Heart right ventricle (tissue), 16 donors: Measurements from ENCODE around the gene BCAM. TPM values are rescaled to one million over a fixed set of nuclear protein-coding genes. Genes with fewer than 3 reads are reported as not detected.

ENCODE experiments used
- ATAC-seq, 8 donors: fragments of 200-7000 bp; cut with Tn5 transposase; one replicate each; pipeline ENCODE4 v1.9.1; 2020; ENCODE audit warnings: mild to moderate bottlenecking in 8 of 8, moderate library complexity in 8 of 8, moderate number of reproducible peaks in 1 of 8
- DNase-seq, 2 donors: peaks; one replicate each; pipeline ENCODE4 v3.0.0-alpha.2; 2020
- H3K27ac ChIP-seq, 10 donors: fragments of 200-600 bp; sonication (generic) in 2 of 10; one replicate each; pipeline versions ENCODE4 v1.5.0 to v1.8.0; 2020 to 2022; ENCODE audit warnings: mild to moderate bottlenecking in 3 of 10
- H3K27me3 ChIP-seq, 7 donors: fragments of 200-600 bp; one replicate each; pipeline ENCODE4 v1.8.0; 2021 to 2022; ENCODE audit warnings: mild to moderate bottlenecking in 2 of 7
- H3K36me3 ChIP-seq, 9 donors: fragments of 200-600 bp; sonication (generic) in 1 of 9; one replicate each; pipeline versions ENCODE4 v1.5.0 to v1.8.0; 2020 to 2022; ENCODE audit warnings: mild to moderate bottlenecking in 2 of 9
- H3K4me1 ChIP-seq, 9 donors: fragments of 200-600 bp; sonication (generic) in 1 of 9; one replicate each; pipeline versions ENCODE4 v1.5.0 to v1.8.0; 2020 to 2022; ENCODE audit warnings: mild to moderate bottlenecking in 4 of 9
- H3K4me3 ChIP-seq, 10 donors: fragments of 200-600 bp; sonication (generic) in 2 of 10; one replicate each; pipeline versions ENCODE4 v1.5.0 to v1.8.0; 2020 to 2022; ENCODE audit warnings: mild to moderate bottlenecking in 7 of 10, moderate library complexity in 2 of 10
- H3K9me3 ChIP-seq, 11 donors: fragments of 200-600 bp in 10 of 11; sonication (generic) in 2 of 11; one replicate each; pipeline versions ENCODE4 v1.5.0 to v1.8.0; 2013 to 2022; ENCODE audit warnings: mild to moderate bottlenecking in 2 of 11, control low read depth in 1 of 11, moderate library complexity in 1 of 11
- CTCF ChIP-seq, 9 donors: fragments of 200-600 bp; sonication (generic) in 2 of 9; IDR thresholded peaks; one replicate each; pipeline versions ENCODE4 v1.5.0 to v1.8.0; 2021 to 2022; ENCODE audit warnings: antibody characterized with exemption in 9 of 9, mild to moderate bottlenecking in 5 of 9, moderate library complexity in 1 of 9
- WGBS, 2 donors: extraction: QIAGEN DNeasy Blood & Tissue Kit; methylation state at CpG; one replicate each; pipeline ENCODE4 v1.1.7; 2013; ENCODE audit warnings: inconsistent platforms in 1 of 2; 5-methylcytosine and 5-hydroxymethylcytosine counted together
- intact Hi-C, 10 donors: fragments of 100-400 bp; cut with DNase I; formaldehyde crosslinking; loops; one replicate each; pipeline versions ENCODE4 v1.11.1 to v1.14.2; 2022
- polyA plus RNA-seq, 2 donors: library from polyadenylated mRNA; stranded (reverse); fragments of 200-250 nt; gene quantifications; one replicate each; pipeline ENCODE4 v1.2.3, GENCODE V29; 2013
- total RNA-seq, 10 donors: library from RNA; stranded (reverse); fragmentation: NEBNext Ultra II Directional in 3 of 10; extraction: Animal tissue kit (Norgen Biotek cat#: 25700) in 3 of 10; gene quantifications; one replicate each; pipeline versions ENCODE4 v1.2.1 to v1.2.4, GENCODE V29; 2021 to 2023
- donor health status: Arrhythmogenic right ventricular cardiomyopathy.
- donor health status: ischemic (EF 13 %, LVEDD 7.1; RV severe dilation, severe dysfunction).
- donor health status: healthy with polysubstance abuse.
- donor health status: DM: no; HTN: yes; CAD: no.
- donor health status: DM: no; HTN: no; CAD: no.
- donor health status: ischemic (EF 25% LVEDD 6.9; RV normal size, moderate dysfunction).
- donor health status: ischemic (EF 25% LVEDD 5.7; RV mildly dilated, moderate dysfunction).
- donor health status: healthy.
- donor health status: DM: yes; HTN: yes; CAD: no.
- donor health status: Ischemic cardiomyopathy.
- donor health status: ischemic (EF 35%, LVEDD 5.7; RV mildly dilated, moderate dysfunction).
- donor health status: nonischemic (EF 11% LVEDD 7.7; RV severe dilation, severe dysfunction).
- donor health status: DM: yes; HTN: yes; CAD: no.
- donor health status: PGD.
- donor health status: ischemic (EF 29% LVEDD 5.4; RV normal size, mild dysfunction).
- donor health status: nonischemic (EF 23%, LVEDD 6.1; RV moderate dilation, normal function).

Gene BCAM
- total and polyA plus RNA-seq, 12 donors: 63.2 to 130 (median 92.5) TPM

DNA sequence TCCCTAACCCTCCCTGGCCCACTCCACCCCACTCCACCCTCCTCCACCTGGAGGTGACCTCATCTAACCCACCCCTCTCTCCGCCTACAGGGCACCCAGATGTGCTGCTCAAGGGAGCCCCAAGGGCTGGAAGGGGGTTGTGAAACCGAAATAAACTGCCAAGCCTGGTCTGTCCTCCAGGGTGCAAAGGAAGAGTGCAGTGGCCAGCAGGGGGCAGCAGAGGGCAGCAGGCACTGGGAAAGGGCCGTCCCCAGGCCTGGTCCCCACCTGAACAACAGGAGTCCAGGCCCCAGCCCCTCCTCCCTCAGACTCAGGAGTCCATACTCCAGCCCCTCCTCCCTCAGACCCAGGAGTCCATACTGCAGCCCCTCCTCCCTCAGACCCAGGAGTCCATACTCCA, 8.4 kb upstream of the BCAM start:
- Histone ChIP-seq H3K9me3 (no peaks in the 10 kb centered on the region), H3K27ac (no peak overlapping the region), H3K4me1 (peaks cover 0 to 27% (median 17%) of the 10 kb centered on the region in 9 donors), H3K4me3 (no peak overlapping the region), H3K27me3 (no peaks in the 10 kb centered on the region), H3K36me3 (no peaks in the 10 kb centered on the region)
- intact Hi-C loops: loop anchor here in 6 of 10 donors (1.0 to 2.0 kb wide), 3 partner anchors 44 to 45 kb away; no protein-coding TSS in a partner anchor
- peak; percentile 88 to 95 (median 91) for TF ChIP-seq CTCF (IDR thresholded peaks at IDR 0.05)
- DNase-seq (peak; percentile 87 to 90), ATAC-seq (peak; percentile 89 to 94 (median 91))
- WGBS, 2 donors: 3 to 5% methylated on average over 2 to 3 of the region's 3 CpGs

- 81 to 90% methylated on average over 13 of the region's 13 CpGs for WGBS, 2 donors
- peaks cover 8 to 28% (median 13%) of the 10 kb centered on the region in 9 donors for H3K4me1 ChIP-seq
- no peak overlapping the region for H3K4me3 ChIP-seq
- H3K9me3 ChIP-seq: no peaks in the 10 kb centered on the region
- H3K27ac ChIP-seq: no peak overlapping the region
- DNase-seq (no peak), ATAC-seq (no peak)
- H3K36me3 ChIP-seq: no peaks in the 10 kb centered on the region
- H3K27me3 ChIP-seq: peaks cover 0 to 7% (median 0%) of the 10 kb centered on the region in 7 donors
- no peak for TF ChIP-seq CTCF (IDR thresholded peaks at IDR 0.05)
- intact Hi-C loops: loop anchor here in 1 of 10 donors (2.0 kb wide), 1 partner anchor 37 kb away; no protein-coding TSS in a partner anchor
Measured at GRCh38 chr19:44803442-44804428, 5.2 kb upstream of the BCAM start.

DNA sequence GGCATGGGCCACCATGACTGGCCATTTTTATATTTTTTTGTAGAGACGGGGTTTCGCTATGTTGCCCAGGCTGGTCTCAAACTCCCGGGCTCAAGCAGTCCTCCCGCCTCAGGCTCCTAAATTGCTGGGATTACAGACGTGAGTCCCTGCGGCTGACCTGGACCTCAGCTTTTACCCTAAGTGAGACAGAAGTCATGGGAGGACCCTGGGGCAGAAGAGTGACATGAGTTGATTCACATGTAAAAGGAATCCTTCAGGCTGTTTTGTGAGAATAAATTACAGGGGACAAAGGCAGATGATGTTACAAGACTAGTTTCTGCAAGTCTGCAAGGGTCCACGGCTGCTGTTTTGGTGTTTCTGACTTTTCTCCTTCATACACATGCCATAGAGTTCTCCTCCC, 2.6 kb upstream of the BCAM start:
- Histone ChIP-seq H3K27ac (no peak overlapping the region), H3K4me3 (no peak overlapping the region), H3K9me3 (no peaks in the 10 kb centered on the region), H3K27me3 (peaks cover 0 to 15% (median 0%) of the 10 kb centered on the region in 7 donors), H3K36me3 (peaks cover 0 to 3% (median 0%) of the 10 kb centered on the region in 9 donors), H3K4me1 (peaks cover 8 to 43% (median 23%) of the 10 kb centered on the region in 9 donors)
- DNase-seq (no peak), ATAC-seq (no peak)
- TF ChIP-seq CTCF (IDR thresholded peaks at IDR 0.05): no peak
- WGBS, 2 donors: 89 to 91% methylated on average over 7 of the region's 7 CpGs
- intact Hi-C loops: no loop called here

DNA sequence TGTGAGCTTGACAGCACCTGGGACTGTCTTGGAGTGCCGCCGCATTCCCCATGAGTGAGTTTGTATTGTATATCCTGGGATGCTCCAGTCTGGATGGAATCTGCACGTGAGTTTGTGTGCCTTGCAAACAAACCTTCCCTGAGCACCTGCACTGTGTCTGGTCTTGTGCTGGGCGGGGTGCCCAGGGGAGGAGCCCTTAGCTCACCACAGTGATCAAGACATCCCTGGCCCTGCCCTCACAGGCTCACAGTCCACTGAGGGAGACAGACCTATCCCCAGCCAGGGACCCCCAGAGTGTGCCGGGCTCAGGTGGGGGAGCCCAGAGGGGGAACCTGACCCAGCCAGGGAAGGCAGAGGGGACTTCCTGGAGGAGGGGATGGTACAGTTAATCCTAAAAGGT, 1.7 kb upstream of the BCAM start:
- H3K36me3 ChIP-seq: peaks cover 0 to 12% (median 0%) of the 10 kb centered on the region in 9 donors
- 80 to 84% methylated on average over 5 of the region's 5 CpGs for WGBS, 2 donors
- H3K27ac ChIP-seq: peak overlapping the region in 3 of 10 donors; percentile 89 to 92 (median 91)
- DNase-seq (no peak), ATAC-seq (no peak)
- intact Hi-C loops: no loop called here
- no peak for TF ChIP-seq CTCF (IDR thresholded peaks at IDR 0.05)
- H3K4me1 ChIP-seq: peaks cover 11 to 50% (median 23%) of the 10 kb centered on the region in 9 donors
- H3K27me3 ChIP-seq: peaks cover 0 to 15% (median 0%) of the 10 kb centered on the region in 7 donors
- H3K4me3 ChIP-seq: no peak overlapping the region
- H3K9me3 ChIP-seq: no peaks in the 10 kb centered on the region
